ENCODE measurements around the gene GIN1.
"Not testable (repeated sequence)": the region's sequence is repeated elsewhere in the genome, so short reads cannot be mapped to it uniquely, and the experiment has no call there.

The GIN1 gene

GRCh38 chr5:103119765-103120606 lies at the start of gene GIN1, which contains the start of gene PPIP5K2:
GIN1 (minus strand) TSS chr5:103120138; CDS start chr5:103108707, 11,431 bp downstream.
PPIP5K2 (plus strand) TSS chr5:103120301; CDS start chr5:103129590, 9,289 bp downstream.
- peak; percentile 90 to 95 (median 92) for DNase-seq (ENCODE audit: low read depth in 4 of 4, low spot score in 1 of 4)

GRCh38 chr5:103166706-103167105 lies 46.8 kb upstream of the GIN1 start:
- DNase-seq (ENCODE audit: low read depth in 4 of 4, low spot score in 1 of 4) = no peak

GRCh38 chr5:103151156-103151555 lies 31.2 kb upstream of the GIN1 start:
- DNase-seq (ENCODE audit: low read depth in 4 of 4, low spot score in 1 of 4) = no peak

DNA sequence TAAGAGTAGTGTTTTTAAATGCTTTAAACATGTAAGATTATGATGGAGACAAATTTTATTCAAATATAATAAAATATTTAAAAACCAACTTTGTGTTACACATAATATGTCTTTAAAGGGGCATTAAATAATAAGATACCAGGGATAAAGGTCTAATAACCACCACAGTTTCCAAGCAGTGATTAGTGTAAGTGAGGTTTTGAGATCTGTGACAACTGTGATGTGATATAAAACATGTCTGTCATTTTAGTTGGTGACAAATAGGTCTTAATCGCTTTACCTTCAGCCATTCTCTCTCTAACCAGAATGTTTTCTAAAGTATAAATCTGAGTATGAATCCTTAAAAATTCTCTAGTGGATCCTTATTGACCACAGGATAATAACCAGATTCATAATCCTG lies 28.3 kb upstream of the GIN1 start:
- no peak for DNase-seq (ENCODE audit: low read depth in 4 of 4, low spot score in 1 of 4)

DNA sequence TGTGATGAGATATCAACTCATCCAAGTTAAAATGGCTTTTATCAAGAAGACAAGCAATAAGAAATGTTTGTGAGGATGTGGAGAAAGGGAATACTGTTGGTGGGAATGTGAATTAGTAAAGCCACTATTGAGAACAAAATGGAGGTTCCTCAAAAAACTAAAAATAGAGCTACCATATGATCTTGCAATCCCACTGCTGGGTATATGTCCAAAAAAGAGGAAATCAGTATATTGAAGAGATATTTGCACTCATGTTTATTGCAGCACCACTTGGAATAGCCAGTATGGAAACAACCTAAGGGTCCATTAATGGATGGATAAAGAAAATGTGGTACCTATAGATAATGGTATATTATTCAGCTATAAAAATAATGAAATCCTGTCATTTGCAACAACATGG lies 25.3 kb upstream of the GIN1 start:
- no peak for DNase-seq (ENCODE audit: low read depth in 4 of 4, low spot score in 1 of 4)

- not testable (repeated sequence) for DNase-seq (ENCODE audit: low read depth in 4 of 4, low spot score in 1 of 4)
Measured at GRCh38 chr5:103142132-103142531, 22.2 kb upstream of the GIN1 start.

DNA sequence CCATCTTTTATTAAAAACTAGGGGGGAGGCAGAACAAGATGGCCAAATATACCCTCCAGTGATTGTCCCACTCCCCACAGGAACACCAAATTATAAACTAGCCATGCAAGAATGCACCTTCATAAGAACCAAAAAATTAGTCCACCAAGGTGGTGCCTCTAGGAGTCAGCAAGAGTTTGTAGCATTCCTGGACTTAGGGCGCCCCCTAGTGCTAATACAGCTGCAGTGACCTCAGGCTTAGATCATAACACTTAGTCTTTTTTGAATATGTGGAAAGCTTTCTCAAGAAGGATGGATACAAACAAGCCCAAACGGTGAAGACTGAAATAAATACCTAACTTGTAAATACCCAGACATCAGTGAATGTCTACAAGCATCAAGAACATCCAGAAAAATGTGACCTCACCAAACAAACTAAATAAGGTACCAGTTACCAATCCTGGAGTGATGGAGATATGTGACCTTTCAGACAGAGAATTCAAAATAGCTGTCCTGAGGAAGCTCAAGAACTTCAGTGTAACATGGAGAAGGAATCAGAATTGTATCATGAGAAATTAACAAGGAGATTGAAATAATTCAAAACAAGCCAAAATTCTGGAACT lies 19.4 kb upstream of the GIN1 start:
- DNase-seq (ENCODE audit: low read depth in 4 of 4, low spot score in 1 of 4) = peak; percentile 58 to 73 (median 66)

DNA sequence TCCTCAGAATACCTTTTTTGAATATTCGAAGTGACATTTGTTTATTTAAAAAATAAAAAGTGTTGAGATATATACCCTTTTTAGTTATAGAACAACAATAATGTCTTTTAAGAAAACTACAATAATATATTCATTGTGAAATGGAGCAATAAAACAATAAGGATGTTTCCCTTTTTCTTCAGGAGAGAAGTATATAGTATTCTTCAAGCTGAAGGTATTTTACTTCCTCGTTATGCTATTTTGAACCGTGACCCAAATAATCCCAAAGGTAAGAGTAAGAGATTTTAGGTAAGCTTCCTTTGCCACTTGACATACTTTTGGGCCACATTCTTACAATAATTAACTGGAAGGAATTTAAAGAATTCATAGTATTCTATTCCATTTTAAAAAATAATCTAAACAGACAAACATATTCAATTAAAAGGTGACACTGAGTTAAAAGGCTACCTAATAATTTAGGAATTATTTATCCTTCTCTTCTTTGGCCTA lies 18.3 kb upstream of the GIN1 start:
- no peak for DNase-seq (ENCODE audit: low read depth in 4 of 4, low spot score in 1 of 4)

- DNase-seq (ENCODE audit: low read depth in 4 of 4, low spot score in 1 of 4) = no peak
Measured at GRCh38 chr5:103135461-103135860, 15.5 kb upstream of the GIN1 start.

GRCh38 chr5:103133231-103133630 lies 13.3 kb upstream of the GIN1 start:
- DNase-seq (ENCODE audit: low read depth in 4 of 4, low spot score in 1 of 4) = no peak

GRCh38 chr5:103132684-103133083 lies 12.7 kb upstream of the GIN1 start:
- no peak for DNase-seq (ENCODE audit: low read depth in 4 of 4, low spot score in 1 of 4)

GRCh38 chr5:103128202-103128601 lies 8.3 kb upstream of the GIN1 start:
- no peak for DNase-seq (ENCODE audit: low read depth in 4 of 4, low spot score in 1 of 4)

DNA sequence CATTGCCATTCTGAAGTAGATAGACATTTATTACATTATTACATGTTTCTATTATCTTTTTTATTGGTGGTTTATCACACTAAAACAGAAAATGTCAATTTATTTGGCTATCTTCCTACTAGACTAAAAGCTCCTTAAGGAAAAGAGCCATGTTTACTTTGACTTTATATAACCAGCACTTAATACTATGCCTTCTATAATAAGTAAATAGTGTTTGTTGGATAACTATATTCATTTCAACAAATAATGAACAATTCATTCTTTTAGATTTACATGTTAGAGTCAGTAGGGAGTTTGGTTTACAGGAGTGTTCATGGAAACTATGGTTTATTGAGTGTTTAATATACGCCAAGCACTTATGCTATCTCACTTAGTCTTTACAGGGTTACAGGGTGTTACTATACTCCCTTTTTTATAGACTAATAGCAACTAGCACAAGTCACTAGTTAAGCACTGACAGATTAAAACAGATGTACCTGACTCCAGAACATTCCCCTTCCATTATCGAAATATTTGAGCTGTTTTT lies 7.4 kb upstream of the GIN1 start:
- no peak for DNase-seq (ENCODE audit: low read depth in 4 of 4, low spot score in 1 of 4)

DNA sequence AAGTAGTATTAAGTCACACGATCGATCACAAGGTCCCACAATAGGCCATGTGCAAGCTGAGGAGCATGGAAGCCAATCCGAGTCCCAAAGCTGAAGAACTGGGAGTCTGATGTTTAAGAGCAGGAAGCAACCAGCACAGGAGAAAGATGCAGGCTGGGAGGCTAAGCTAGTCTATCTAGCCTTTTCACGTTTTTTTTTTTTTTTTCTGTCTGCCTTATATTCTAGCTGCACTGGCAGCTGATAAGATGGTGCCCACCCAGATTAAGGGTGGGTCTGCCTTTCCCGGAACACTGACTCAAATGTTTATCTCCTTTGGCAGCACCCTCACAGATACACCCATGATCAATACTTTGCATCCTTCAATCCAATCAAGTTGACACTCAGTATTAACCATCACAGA lies 6.6 kb upstream of the GIN1 start:
- DNase-seq (ENCODE audit: low read depth in 4 of 4, low spot score in 1 of 4) = no peak

- no peak for DNase-seq (ENCODE audit: low read depth in 4 of 4, low spot score in 1 of 4)
Measured at GRCh38 chr5:103122242-103122641, 2.3 kb upstream of the GIN1 start.

DNA sequence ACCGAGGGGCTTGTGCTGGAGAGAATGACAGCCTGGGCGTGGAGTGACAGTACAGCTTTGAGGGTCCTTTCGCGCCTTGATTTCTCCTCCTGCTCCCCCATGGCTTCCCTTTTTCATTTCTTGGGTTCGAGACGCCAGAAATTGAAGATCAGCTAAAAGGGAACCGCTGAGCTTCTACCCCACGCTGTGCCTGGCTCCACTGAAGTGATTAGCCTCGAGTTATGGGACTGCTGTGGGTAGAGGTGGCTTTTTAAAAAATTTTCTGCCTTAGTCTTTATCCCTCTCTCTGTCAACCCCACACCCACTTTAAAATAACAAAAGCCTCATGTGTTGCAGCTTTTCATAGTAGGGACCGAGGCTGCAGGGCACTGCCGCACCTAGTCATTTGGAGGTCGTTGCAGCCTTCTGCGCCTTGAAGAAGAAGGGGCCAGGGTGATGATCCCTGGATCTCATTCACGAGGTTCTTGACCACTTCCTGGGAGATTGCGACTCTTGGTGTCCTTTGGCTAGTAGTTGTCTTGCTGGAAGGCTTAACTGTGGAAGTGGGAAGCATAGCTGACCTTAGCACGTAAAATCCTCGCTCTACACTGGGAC lies 766 bp upstream of the GIN1 start:
- no peak for DNase-seq (ENCODE audit: low read depth in 4 of 4, low spot score in 1 of 4)

DNA sequence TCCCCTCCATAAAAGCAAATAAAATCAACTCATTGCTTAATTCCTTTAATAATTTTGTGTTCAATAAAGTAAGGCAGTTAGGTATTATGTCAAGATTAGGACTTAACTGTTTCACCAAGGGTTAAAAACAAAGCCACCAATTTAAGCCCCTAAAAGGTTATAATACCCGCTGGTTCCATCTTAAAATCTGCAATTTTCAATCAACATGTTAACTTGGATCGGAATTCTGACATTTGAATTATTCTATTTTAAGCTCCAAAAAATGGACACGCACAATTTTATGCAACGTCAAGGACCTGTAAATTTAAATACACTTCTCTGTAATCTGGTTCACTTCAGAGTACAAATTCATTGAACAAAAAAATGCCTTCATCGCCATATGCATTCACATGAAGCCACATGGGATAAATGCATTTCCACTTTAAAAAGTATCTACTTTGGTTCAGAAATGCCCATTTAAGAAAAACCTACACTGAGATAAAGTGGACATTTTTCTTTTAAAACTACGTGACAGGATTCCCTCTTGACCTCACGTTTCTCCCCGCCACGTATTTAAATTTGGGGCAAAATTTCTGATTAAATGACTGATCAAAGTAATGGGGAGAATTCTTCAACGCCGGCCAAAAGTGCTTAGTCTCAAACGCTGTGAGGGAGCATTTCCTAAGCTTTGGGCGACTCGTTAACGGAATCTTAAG lies 721 bp downstream of the GIN1 start:
- DNase-seq (ENCODE audit: low read depth in 4 of 4, low spot score in 1 of 4) = no peak

DNA sequence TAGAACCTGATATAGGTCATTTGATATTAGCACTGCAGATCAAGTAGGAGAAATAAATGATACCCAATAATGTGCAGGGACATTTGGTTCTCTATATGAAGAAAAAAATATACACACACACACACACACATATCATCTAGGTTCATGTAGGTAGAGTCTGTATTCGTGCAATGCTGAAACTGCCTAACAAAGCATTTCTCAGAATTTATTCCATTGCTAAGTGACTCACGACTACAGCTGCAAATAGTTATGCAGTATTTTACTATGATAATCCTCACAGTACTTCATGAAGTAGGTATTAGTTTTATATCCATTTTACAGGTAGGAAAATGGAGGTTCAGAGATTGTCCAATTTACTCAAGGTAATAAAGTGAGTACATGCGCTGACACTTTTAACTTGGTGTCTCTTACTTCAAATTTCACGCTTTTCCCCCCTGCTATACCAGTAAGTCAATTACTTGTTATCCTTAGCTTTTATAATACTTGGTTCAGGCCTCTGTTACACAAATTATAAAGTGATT lies 2.4 kb downstream of the GIN1 start:
- DNase-seq (ENCODE audit: low read depth in 4 of 4, low spot score in 1 of 4) = no peak

DNA sequence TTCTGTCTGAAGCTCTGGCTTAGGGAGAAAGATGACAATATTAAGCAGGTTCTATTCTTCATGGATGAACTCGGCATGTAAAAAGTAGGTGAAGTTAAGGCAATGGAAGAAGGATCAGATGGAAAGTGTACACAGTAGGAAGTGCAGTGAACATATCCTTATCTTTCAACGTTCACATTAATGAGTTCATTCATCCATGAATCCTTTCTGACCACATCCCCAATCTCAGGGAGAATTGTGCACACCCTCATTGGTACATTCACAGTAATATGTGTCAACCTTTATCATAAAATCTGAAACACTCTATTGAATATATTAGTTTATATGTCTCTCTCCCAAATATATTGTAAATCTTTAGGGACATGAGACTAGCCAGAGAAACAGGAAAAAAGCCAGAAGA lies 5.5 kb downstream of the GIN1 start:
- no peak for DNase-seq (ENCODE audit: low read depth in 4 of 4, low spot score in 1 of 4)

DNA sequence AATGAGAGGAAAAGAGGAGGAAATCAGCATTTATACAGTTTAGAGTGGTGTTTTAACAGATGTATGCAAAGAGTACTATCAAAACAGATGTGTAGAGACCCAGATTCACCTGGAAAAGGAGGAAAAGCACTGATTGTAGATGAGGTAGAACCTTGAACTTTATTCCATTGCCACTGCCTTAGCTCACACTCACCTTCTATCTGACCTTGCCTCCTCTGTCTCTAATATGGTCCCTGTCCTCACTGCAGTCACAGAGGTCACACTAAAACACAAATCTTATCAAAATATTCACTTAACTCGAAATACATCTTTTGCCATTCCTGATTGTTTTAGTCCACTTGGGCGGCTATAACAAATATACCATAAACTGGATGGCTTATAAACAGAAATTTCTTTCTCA lies 7.0 kb downstream of the GIN1 start:
- no peak for DNase-seq (ENCODE audit: low read depth in 4 of 4, low spot score in 1 of 4)

- no peak for DNase-seq (ENCODE audit: low read depth in 4 of 4, low spot score in 1 of 4)
Measured at GRCh38 chr5:103111468-103111867, 8.5 kb downstream of the GIN1 start.

Measured in stimulated activated CD4-positive, alpha-beta T cell treated with anti-CD3 and anti-CD28 coated beads, Interleukin-1b, Interleukin-23, amount 100 ng/mL, for 24 hours (primary cell).